GM18861 (cell line): Measurements from ENCODE around the gene PEAR1.
"Not testable (repeated sequence)": the region's sequence is repeated elsewhere in the genome, so short reads cannot be mapped to it uniquely, and the experiment has no call there.

Experiments used
- ATAC-seq: cut with Tn5 transposase; IDR thresholded peaks from one replicate; pipeline ENCODE4 v1.9.1; 2021; ENCODE audit not compliant: unreplicated experiment

The PEAR1 gene

GRCh38 chr1:156913809-156914387 lies 20.4 kb downstream of the PEAR1 start:
- ATAC-seq, result no peak

GRCh38 chr1:156914440-156914856 lies 20.9 kb downstream of the PEAR1 start:
- no peak for ATAC-seq

- no peak for ATAC-seq
These were observed 26.9 kb downstream of the PEAR1 start, which contains the start of gene LRRC71 for GRCh38 chr1:156920233-156921052. LRRC71 (plus strand) TSS chr1:156920632; CDS start chr1:156920804, 172 bp downstream.

- ATAC-seq, result no peak
These were observed 27.6 kb downstream of the PEAR1 start for GRCh38 chr1:156921053-156921529.

- no peak for ATAC-seq
These were observed 29.6 kb downstream of the PEAR1 start for GRCh38 chr1:156922986-156923669.

GRCh38 chr1:156923670-156924477 lies 30.4 kb downstream of the PEAR1 start:
- ATAC-seq, result no peak

- ATAC-seq, result no peak
These were observed 31.1 kb downstream of the PEAR1 start for GRCh38 chr1:156924478-156925153.

- ATAC-seq, result no peak
These were observed 31.9 kb downstream of the PEAR1 start for GRCh38 chr1:156925154-156926010.

GRCh38 chr1:156926175-156926574 lies 32.7 kb downstream of the PEAR1 start:
- ATAC-seq, result no peak

GRCh38 chr1:156926695-156927094 lies 33.2 kb downstream of the PEAR1 start:
- not testable (repeated sequence) for ATAC-seq

GRCh38 chr1:156927215-156928042 lies 33.9 kb downstream of the PEAR1 start:
- ATAC-seq, result no peak

- ATAC-seq, result no peak
These were observed 34.6 kb downstream of the PEAR1 start for GRCh38 chr1:156928043-156928602.

- no peak for ATAC-seq
These were observed 36.2 kb downstream of the PEAR1 start for GRCh38 chr1:156929596-156930238.

GRCh38 chr1:156930483-156930882 lies 37.0 kb downstream of the PEAR1 start:
- ATAC-seq, result no peak

GRCh38 chr1:156931211-156931952 lies 37.9 kb downstream of the PEAR1 start:
- no peak for ATAC-seq

- ATAC-seq, result no peak
These were observed 38.6 kb downstream of the PEAR1 start for GRCh38 chr1:156931974-156932710.
